ENCODE measurements around the gene KIF25. TPM values are rescaled to one million over a fixed set of nuclear protein-coding genes. Genes with fewer than 3 reads are reported as not detected.

KIF25 gene
- total and polyA plus RNA-seq, 4 experiments from 2014 or later: not detected

- H3K27me3 ChIP-seq (ENCODE audit: insufficient read depth, low read length): no peaks in the 10 kb centered on the region
- H3K4me3 ChIP-seq (ENCODE audit: low read length in 2 of 2): no peak overlapping the region
- POLR2A ChIA-PET (ENCODE audit: partially characterized antibody): no interaction called here
- H3K36me3 ChIP-seq (ENCODE audit: insufficient read depth, low read length): no peaks in the 10 kb centered on the region
- no peaks in the 10 kb centered on the region for H3K4me1 ChIP-seq (ENCODE audit: insufficient read depth, low read length)
- H3K36me3 Mint-ChIP-seq: no peaks in the 10 kb centered on the region
- no peaks in the 10 kb centered on the region for H3K27me3 Mint-ChIP-seq
- intact Hi-C loops (cut with micrococcal nuclease): no loop called here
- CTCF ChIA-PET (ENCODE audit: partially characterized antibody): no interaction called here
- no peak overlapping the region for H3K4me3 Mint-ChIP-seq
- peaks cover 0 to 5% (median 0%) of the 10 kb centered on the region in 8 donors for H3K9me3 Mint-ChIP-seq
- H3K9me3 ChIP-seq (ENCODE audit: control insufficient read depth in 1 of 2, low read length in 2 of 2): no peaks in the 10 kb centered on the region
- H3K4me1 Mint-ChIP-seq: no peaks in the 10 kb centered on the region
- H3K27ac Mint-ChIP-seq: no peak overlapping the region
- H3K27ac ChIP-seq (ENCODE audit: low read depth, low read length): no peak overlapping the region
- peak in 1 of 5 donors; percentile 19 for DNase-seq
These were observed 94.2 kb downstream of the KIF25 start for GRCh38 chr6:168091381-168092264.

- Histone ChIP-seq H3K9me3 (ENCODE audit: control insufficient read depth in 1 of 2, low read length in 2 of 2) (no peaks in the 10 kb centered on the region), H3K36me3 (ENCODE audit: insufficient read depth, low read length) (no peaks in the 10 kb centered on the region), H3K4me3 (ENCODE audit: low read length in 2 of 2) (no peak overlapping the region), H3K27me3 (ENCODE audit: insufficient read depth, low read length) (no peaks in the 10 kb centered on the region), H3K4me1 (ENCODE audit: insufficient read depth, low read length) (no peaks in the 10 kb centered on the region), H3K27ac (ENCODE audit: low read depth, low read length) (no peak overlapping the region)
- POLR2A ChIA-PET (ENCODE audit: partially characterized antibody): no interaction called here
- Mint-ChIP-seq H3K27me3 (peaks cover 0 to under 1% of the 10 kb centered on the region in 2 donors), H3K4me1 (no peaks in the 10 kb centered on the region), H3K27ac (no peak overlapping the region), H3K9me3 (peaks cover 0 to 5% (median 0%) of the 10 kb centered on the region in 8 donors), H3K4me3 (no peak overlapping the region), H3K36me3 (no peaks in the 10 kb centered on the region)
- CTCF ChIA-PET (ENCODE audit: partially characterized antibody): no interaction called here
- intact Hi-C loops (cut with micrococcal nuclease): no loop called here
- DNase-seq: no peak
These were observed 95.1 kb downstream of the KIF25 start for GRCh38 chr6:168092541-168092940.

GRCh38 chr6:168093071-168093505, 95.6 kb downstream of the KIF25 start:
- Histone ChIP-seq H3K4me1 (ENCODE audit: insufficient read depth, low read length) (no peaks in the 10 kb centered on the region), H3K27ac (ENCODE audit: low read depth, low read length) (no peak overlapping the region), H3K4me3 (ENCODE audit: low read length in 2 of 2) (no peak overlapping the region), H3K27me3 (ENCODE audit: insufficient read depth, low read length) (no peaks in the 10 kb centered on the region), H3K36me3 (ENCODE audit: insufficient read depth, low read length) (no peaks in the 10 kb centered on the region), H3K9me3 (ENCODE audit: control insufficient read depth in 1 of 2, low read length in 2 of 2) (no peaks in the 10 kb centered on the region)
- POLR2A ChIA-PET (ENCODE audit: partially characterized antibody): no interaction called here
- Mint-ChIP-seq H3K27me3 (peaks cover 0 to 3% of the 10 kb centered on the region in 2 donors), H3K36me3 (no peaks in the 10 kb centered on the region), H3K4me1 (no peaks in the 10 kb centered on the region), H3K9me3 (peaks cover 0 to 5% (median 0%) of the 10 kb centered on the region in 8 donors), H3K4me3 (no peak overlapping the region), H3K27ac (no peak overlapping the region)
- intact Hi-C loops (cut with micrococcal nuclease): no loop called here
- CTCF ChIA-PET (ENCODE audit: partially characterized antibody): no interaction called here
- DNase-seq: no peak

- Histone ChIP-seq H3K27me3 (ENCODE audit: insufficient read depth, low read length) (no peaks in the 10 kb centered on the region), H3K4me3 (ENCODE audit: low read length in 2 of 2) (no peak overlapping the region), H3K27ac (ENCODE audit: low read depth, low read length) (no peak overlapping the region), H3K9me3 (ENCODE audit: control insufficient read depth in 1 of 2, low read length in 2 of 2) (no peaks in the 10 kb centered on the region), H3K4me1 (ENCODE audit: insufficient read depth, low read length) (no peaks in the 10 kb centered on the region), H3K36me3 (ENCODE audit: insufficient read depth, low read length) (no peaks in the 10 kb centered on the region)
- DNase-seq: no peak
- intact Hi-C loops (cut with micrococcal nuclease): no loop called here
- ChIA-PET CTCF (ENCODE audit: partially characterized antibody) (no interaction called here), POLR2A (ENCODE audit: partially characterized antibody) (no interaction called here)
- Mint-ChIP-seq H3K27ac (no peak overlapping the region), H3K9me3 (peaks cover 0 to 5% (median 0%) of the 10 kb centered on the region in 8 donors), H3K36me3 (no peaks in the 10 kb centered on the region), H3K4me1 (no peaks in the 10 kb centered on the region), H3K27me3 (peaks cover 0 to 3% of the 10 kb centered on the region in 2 donors), H3K4me3 (no peak overlapping the region)
These were observed 96.2 kb downstream of the KIF25 start for GRCh38 chr6:168093634-168094033.

Other genes starting within 250 kb of the KIF25 start
- gene AFDN, start 170.8 kb upstream of the KIF25 start, total RNA-seq: 10 to 100 TPM; 20.7 to 24.3 TPM
- gene AFDN, start 170.8 kb upstream of the KIF25 start, polyA plus RNA-seq: 1 to 10 TPM; 1.4 to 9.9 TPM
- gene FRMD1, start 81.5 kb downstream of the KIF25 start, total RNA-seq: not detected
- gene FRMD1, start 81.5 kb downstream of the KIF25 start, polyA plus RNA-seq: not detected